Measurements from ENCODE around the gene ENHO.

GRCh38 chr9:34570809-34571480 lies 48.2 kb upstream of the ENHO start:
- no peak for TF ChIP-seq CTCF (IDR thresholded peaks at IDR 0.05)
- no peak for TF ChIP-seq POLR2A (IDR thresholded peaks at IDR 0.05)
- no peak for TF ChIP-seq POLR2AphosphoS5 (IDR thresholded peaks at IDR 0.05)
- TF ChIP-seq EP300 (IDR thresholded peaks at IDR 0.05), result no peak
